Ovary (tissue), 3 donors: ENCODE results near the gene MAMLD1.

Experiments
- CTCF ChIP-seq, 3 donors: fragments of 450-650 bp in 2 of 3; fragments of 200-600 bp in 1 of 3; IDR thresholded peaks; one replicate each; pipeline versions ENCODE4 v1.5.1 to v1.8.0; 2016 to 2022; ENCODE audit warnings: antibody characterized with exemption in 3 of 3, mild to moderate bottlenecking in 1 of 3
- POLR2A ChIP-seq: fragments of 450-650 bp; IDR thresholded peaks from one replicate; pipeline ENCODE4 v1.6.1; 2017; ENCODE audit warnings: antibody characterized with exemption, mild to moderate bottlenecking, moderate library complexity
- donor health status: DM: no; HTN: no; CAD: no.

- TF ChIP-seq POLR2A (no peak), CTCF (IDR thresholded peaks at IDR 0.05) (no peak)
Observed at GRCh38 chrX:150364347-150365050, 1.4 kb downstream of the MAMLD1 start.
